Type B pancreatic cell (in vitro differentiated cells): ENCODE data around the gene MTRF1L. TPM values are rescaled to one million over a fixed set of nuclear protein-coding genes. Genes with fewer than 3 reads are reported as not detected.
A peak's percentile ranks its signal among the peaks of the same experiment; 100 is the strongest.
"Not testable (repeated sequence)": the region's sequence is repeated elsewhere in the genome, so short reads cannot be mapped to it uniquely, and the experiment has no call there.

Experiments used
- DNase-seq: peaks from one replicate; pipeline ENCODE4 v3.0.0; 2021; ENCODE audit warnings: mixed read lengths; ENCODE audit not compliant: unreplicated experiment; ENCODE audit errors: extremely low spot score
- H3K27ac Mint-ChIP-seq: 2 replicates; pipeline ENCODE4 v1.8.0; 2021; ENCODE audit warnings: mild to moderate bottlenecking, mixed read lengths
- H3K27me3 Mint-ChIP-seq: 2 replicates; pipeline ENCODE4 v1.8.0; 2021; ENCODE audit warnings: mixed read lengths
- H3K36me3 Mint-ChIP-seq: 2 replicates; pipeline ENCODE4 v1.8.0; 2021; ENCODE audit warnings: mixed read lengths
- H3K4me1 Mint-ChIP-seq: one replicate; pipeline ENCODE4 v1.8.0; 2021; ENCODE audit warnings: mixed read lengths; ENCODE audit not compliant: unreplicated experiment
- H3K4me3 Mint-ChIP-seq: 2 replicates; pipeline ENCODE4 v1.8.0; 2021; ENCODE audit warnings: mild to moderate bottlenecking, mixed read lengths
- H3K9me3 Mint-ChIP-seq: 2 replicates; pipeline ENCODE4 v1.8.0; 2021; ENCODE audit warnings: mixed read lengths
- total RNA-seq: library from RNA; stranded (reverse); gene quantifications from 2 replicates; pipeline ENCODE4 v1.2.1, GENCODE V29; 2021; ENCODE audit warnings: low replicate concordance
- TF ChIP-seq, protein P1 (sequence below): fragments of 200-600 bp; sonication (generic); conservative IDR thresholded peaks from 2 replicates; pipeline ENCODE4 v1.5.0; 2021; ENCODE audit warnings: antibody characterized with exemption, mild to moderate bottlenecking

The MTRF1L gene
- total RNA-seq, 1 donor from 2014 or later: 17.3 TPM

DNA sequence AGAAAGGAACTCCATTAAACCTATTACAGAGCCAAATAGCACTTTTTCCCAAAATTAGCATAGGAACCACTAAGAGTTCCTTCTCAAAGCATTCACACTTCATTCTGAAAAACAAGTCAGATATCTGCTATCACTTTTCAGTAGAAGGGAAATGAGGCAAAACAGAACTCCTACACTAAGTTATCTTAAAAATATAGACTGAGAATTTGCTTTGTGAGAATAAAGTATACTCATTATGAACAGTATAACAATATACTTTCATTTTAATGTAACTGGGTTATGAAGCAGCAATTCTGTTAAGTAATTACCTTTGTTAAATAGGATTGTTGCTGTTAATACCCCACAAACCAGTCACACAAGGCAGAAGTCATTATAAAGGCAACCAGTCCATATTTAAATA is 8.7 kb downstream of the MTRF1L start:
- Mint-ChIP-seq H3K27ac (no peak overlapping the region), H3K4me1 (no peaks in the 10 kb centered on the region), H3K36me3 (peaks cover 25% of the 10 kb centered on the region), H3K27me3 (no peaks in the 10 kb centered on the region), H3K9me3 (no peaks in the 10 kb centered on the region), H3K4me3 (no peak overlapping the region)
- TF ChIP-seq, protein P1, sequence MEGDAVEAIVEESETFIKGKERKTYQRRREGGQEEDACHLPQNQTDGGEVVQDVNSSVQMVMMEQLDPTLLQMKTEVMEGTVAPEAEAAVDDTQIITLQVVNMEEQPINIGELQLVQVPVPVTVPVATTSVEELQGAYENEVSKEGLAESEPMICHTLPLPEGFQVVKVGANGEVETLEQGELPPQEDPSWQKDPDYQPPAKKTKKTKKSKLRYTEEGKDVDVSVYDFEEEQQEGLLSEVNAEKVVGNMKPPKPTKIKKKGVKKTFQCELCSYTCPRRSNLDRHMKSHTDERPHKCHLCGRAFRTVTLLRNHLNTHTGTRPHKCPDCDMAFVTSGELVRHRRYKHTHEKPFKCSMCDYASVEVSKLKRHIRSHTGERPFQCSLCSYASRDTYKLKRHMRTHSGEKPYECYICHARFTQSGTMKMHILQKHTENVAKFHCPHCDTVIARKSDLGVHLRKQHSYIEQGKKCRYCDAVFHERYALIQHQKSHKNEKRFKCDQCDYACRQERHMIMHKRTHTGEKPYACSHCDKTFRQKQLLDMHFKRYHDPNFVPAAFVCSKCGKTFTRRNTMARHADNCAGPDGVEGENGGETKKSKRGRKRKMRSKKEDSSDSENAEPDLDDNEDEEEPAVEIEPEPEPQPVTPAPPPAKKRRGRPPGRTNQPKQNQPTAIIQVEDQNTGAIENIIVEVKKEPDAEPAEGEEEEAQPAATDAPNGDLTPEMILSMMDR: no peak
- no peak for DNase-seq

DNA sequence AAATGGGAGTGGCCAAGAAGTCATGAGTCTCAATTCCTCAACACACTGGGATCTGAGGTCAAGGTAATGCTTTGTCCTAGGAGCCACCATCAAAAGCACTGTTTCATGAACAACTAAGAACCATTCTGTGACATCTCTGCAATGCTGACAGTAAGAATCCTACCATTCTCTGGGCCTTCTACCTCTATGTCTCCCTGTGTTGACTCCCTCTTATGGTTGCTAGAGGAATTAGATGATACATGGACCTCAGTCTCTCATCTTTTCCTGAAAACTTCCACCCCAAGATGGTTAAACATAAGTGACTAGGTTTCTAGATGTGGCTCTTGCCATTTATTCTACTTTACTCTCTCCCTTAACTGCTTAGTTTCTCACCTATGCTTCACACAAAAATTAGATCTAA is 9.1 kb downstream of the MTRF1L start:
- H3K27ac Mint-ChIP-seq: no peak overlapping the region
- TF ChIP-seq, protein P1: peak; percentile 41
- no peaks in the 10 kb centered on the region for H3K4me1 Mint-ChIP-seq
- H3K9me3 Mint-ChIP-seq: no peaks in the 10 kb centered on the region
- no peak overlapping the region for H3K4me3 Mint-ChIP-seq
- no peaks in the 10 kb centered on the region for H3K27me3 Mint-ChIP-seq
- no peak for DNase-seq
- H3K36me3 Mint-ChIP-seq: peaks cover 25% of the 10 kb centered on the region

DNA sequence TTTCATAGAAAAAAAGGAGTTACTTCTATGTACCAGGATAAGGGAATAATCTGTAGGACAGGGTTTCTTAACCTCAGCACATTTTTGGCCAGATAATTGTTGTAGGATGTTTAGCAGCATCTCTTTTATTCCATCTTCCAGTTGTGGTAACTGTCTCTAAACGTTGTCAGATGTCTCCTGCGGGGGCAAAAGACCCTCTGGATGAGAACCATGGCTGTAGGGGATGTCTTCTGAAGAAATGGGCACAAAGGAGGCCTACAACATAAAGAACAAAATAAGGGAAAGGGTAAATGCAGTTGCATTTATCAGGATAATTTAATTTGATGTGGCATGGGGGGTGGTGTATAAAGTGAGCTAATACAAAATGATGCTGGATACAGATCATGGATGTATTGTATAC is 15.5 kb downstream of the MTRF1L start:
- Mint-ChIP-seq H3K4me1 (peaks cover 13% of the 10 kb centered on the region), H3K4me3 (no peak overlapping the region)

GRCh38 chr6:152985300-152985699 is 17.2 kb downstream of the MTRF1L start:
- H3K36me3 Mint-ChIP-seq: peaks cover 14% of the 10 kb centered on the region
- H3K27me3 Mint-ChIP-seq, H3K27ac Mint-ChIP-seq, DNase-seq, H3K9me3 Mint-ChIP-seq: not testable (repeated sequence)
- H3K4me1 Mint-ChIP-seq: peaks cover 22% of the 10 kb centered on the region
- H3K4me3 Mint-ChIP-seq: peak overlapping the region; percentile 72

More for the DNA sequence above, 15.5 kb downstream of the MTRF1L start:
- Mint-ChIP-seq H3K36me3 (peaks cover 17% of the 10 kb centered on the region), H3K27ac (no peak overlapping the region), H3K9me3 (no peaks in the 10 kb centered on the region), H3K27me3 (no peaks in the 10 kb centered on the region)
- no peak for DNase-seq
- TF ChIP-seq, protein P1: no peak

- Mint-ChIP-seq H3K36me3 (peaks cover 14% of the 10 kb centered on the region), H3K9me3 (no peaks in the 10 kb centered on the region), H3K27me3 (no peaks in the 10 kb centered on the region), H3K4me3 (peak overlapping the region; percentile 100), H3K27ac (peak overlapping the region; percentile 96), H3K4me1 (peaks cover 26% of the 10 kb centered on the region)
- TF ChIP-seq, protein P1: no peak
- DNase-seq: no peak
Measured at GRCh38 chr6:152984513-152984872, 18.0 kb downstream of the MTRF1L start.

- Mint-ChIP-seq H3K36me3 (peaks cover 14% of the 10 kb centered on the region), H3K27ac (peak overlapping the region; percentile 96), H3K9me3 (no peaks in the 10 kb centered on the region), H3K4me1 (peaks cover 26% of the 10 kb centered on the region), H3K4me3 (peak overlapping the region; percentile 100), H3K27me3 (no peaks in the 10 kb centered on the region)
- peak; percentile 98 for DNase-seq
- TF ChIP-seq, protein P1: no peak
Measured at GRCh38 chr6:152983637-152984512, 18.6 kb downstream of the MTRF1L start.
